Activated CD8-positive, alpha-beta T cell treated with anti-CD3 and anti-CD28 coated beads, Interleukin-2, amount 10 ng/mL, durations not matched to agents 7 days and 5 days (primary cell): ENCODE measurements around the gene MAPK11. TPM values are rescaled to one million over a fixed set of nuclear protein-coding genes. Genes with fewer than 3 reads are reported as not detected.

Experiments
- ATAC-seq: fragments of 150-1000 bp; cut with Tn5 transposase; one replicate; pipeline ENCODE4 v1.10.0; 2021; ENCODE audit warnings: moderate library complexity
- CTCF ChIA-PET: fragments of 350-600 bp; sonication (Branson Sonifier 250); formaldehyde crosslinking; loops from one replicate; lab custom pipeline; 2021; ENCODE audit warnings: antibody characterized with exemption; lab: Charles Lee
- POLR2A ChIA-PET: fragments of 350-600 bp; sonication (Branson Sonifier 250); formaldehyde crosslinking; loops from one replicate; lab custom pipeline; 2021; ENCODE audit warnings: antibody characterized with exemption; lab: Charles Lee
- DNase-seq: peaks from one replicate; pipeline ENCODE4 v3.0.0-alpha.2; 2020
- H3K27ac Mint-ChIP-seq: one replicate; pipeline ENCODE4 v1.8.0; 2021; ENCODE audit warnings: mild to moderate bottlenecking, mixed read lengths
- H3K27me3 Mint-ChIP-seq: one replicate; pipeline ENCODE4 v1.8.0; 2021; ENCODE audit warnings: low read depth, mixed read lengths
- H3K36me3 Mint-ChIP-seq: one replicate; pipeline ENCODE4 v1.8.0; 2021; ENCODE audit warnings: low read depth, mixed read lengths
- H3K4me1 Mint-ChIP-seq: one replicate; pipeline ENCODE4 v1.8.0; 2021; ENCODE audit warnings: low read depth, mixed read lengths
- H3K4me3 Mint-ChIP-seq: one replicate; pipeline ENCODE4 v1.8.0; 2021; ENCODE audit warnings: mild to moderate bottlenecking, mixed read lengths
- H3K9me3 Mint-ChIP-seq: one replicate; pipeline ENCODE4 v1.8.0; 2022; ENCODE audit warnings: mixed read lengths; ENCODE audit not compliant: insufficient read depth
- total RNA-seq, 2 experiments: library from RNA; stranded (reverse); gene quantifications; one replicate each; pipeline ENCODE4 v1.2.3, GENCODE V29; 2021

The MAPK11 gene
- total RNA-seq = 10 to 100 TPM; 10.4 to 11.8 TPM

GRCh38 chr22:50269970-50270665 lies at the start of gene MAPK11:
TSS of gene MAPK11 (minus strand) at chr22:50270380. CDS start at chr22:50270292, 88 bp downstream.
- H3K9me3 Mint-ChIP-seq = no peaks in the 10 kb centered on the region
- ChIA-PET POLR2A (no interaction called here), CTCF (no interaction called here)
- peak within 1 kb of the TSS; percentile 69 for H3K4me3 Mint-ChIP-seq
- H3K4me1 Mint-ChIP-seq = peaks cover 23% of the 10 kb centered on the region
- peak; percentile 78 for DNase-seq
- H3K27me3 Mint-ChIP-seq = peaks cover 8% of the 10 kb centered on the region
- peak; percentile 57 for ATAC-seq
- H3K27ac Mint-ChIP-seq = peak within 1 kb of the TSS; percentile 39
- H3K36me3 Mint-ChIP-seq = peaks cover 3% of the 10 kb centered on the region

GRCh38 chr22:50319503-50319951 lies 49.3 kb upstream of the MAPK11 start:
- CTCF ChIA-PET = no interaction called here
- peaks cover 11% of the 10 kb centered on the region for H3K4me1 Mint-ChIP-seq
- no peaks in the 10 kb centered on the region for H3K9me3 Mint-ChIP-seq
- no peaks in the 10 kb centered on the region for H3K36me3 Mint-ChIP-seq
- POLR2A ChIA-PET = interaction anchor here (0.9 to 1.3 kb wide), 2 partner anchors 9 to 75 kb away, joined by 3 to 4 read pairs; partner anchors contain the start of gene TUBGCP6
- no peak overlapping the region for H3K4me3 Mint-ChIP-seq
- H3K27ac Mint-ChIP-seq = no peak overlapping the region
- peaks cover 2% of the 10 kb centered on the region for H3K27me3 Mint-ChIP-seq
- ATAC-seq (no peak), DNase-seq (no peak)

GRCh38 chr22:50318698-50319411 lies 48.7 kb upstream of the MAPK11 start:
- POLR2A ChIA-PET = interaction anchor here (1.3 kb wide), 1 partner anchor 74 kb away, joined by 3 read pairs; the partner anchor contains the start of gene TUBGCP6

GRCh38 chr22:50318356-50318697 lies 48.1 kb upstream of the MAPK11 start:
- Mint-ChIP-seq H3K9me3 (no peaks in the 10 kb centered on the region), H3K4me1 (peaks cover 22% of the 10 kb centered on the region), H3K27me3 (no peaks in the 10 kb centered on the region), H3K4me3 (no peak overlapping the region), H3K36me3 (no peaks in the 10 kb centered on the region), H3K27ac (no peak overlapping the region)
- CTCF ChIA-PET = no interaction called here
- POLR2A ChIA-PET = no interaction called here
- ATAC-seq = no peak
- no peak for DNase-seq

More at GRCh38 chr22:50318698-50319411, 48.7 kb upstream of the MAPK11 start:
- peaks cover 18% of the 10 kb centered on the region for H3K4me1 Mint-ChIP-seq
- H3K9me3 Mint-ChIP-seq = no peaks in the 10 kb centered on the region
- ATAC-seq = no peak
- CTCF ChIA-PET = no interaction called here
- H3K27ac Mint-ChIP-seq = no peak overlapping the region
- no peaks in the 10 kb centered on the region for H3K27me3 Mint-ChIP-seq
- H3K4me3 Mint-ChIP-seq = no peak overlapping the region
- no peak for DNase-seq
- no peaks in the 10 kb centered on the region for H3K36me3 Mint-ChIP-seq

- ATAC-seq = no peak
- H3K36me3 Mint-ChIP-seq = no peaks in the 10 kb centered on the region
- POLR2A ChIA-PET = no interaction called here
Measured at GRCh38 chr22:50317674-50318073, 47.5 kb upstream of the MAPK11 start.

GRCh38 chr22:50317178-50317577 lies 47.0 kb upstream of the MAPK11 start:
- H3K9me3 Mint-ChIP-seq = no peaks in the 10 kb centered on the region
- no peaks in the 10 kb centered on the region for H3K36me3 Mint-ChIP-seq
- peaks cover 22% of the 10 kb centered on the region for H3K4me1 Mint-ChIP-seq
- ATAC-seq (no peak), DNase-seq (no peak)
- ChIA-PET CTCF (interaction anchor here (0.9 kb wide), 1 partner anchor 10 kb away, joined by 3 read pairs; no protein-coding TSS in a partner anchor), POLR2A (no interaction called here)
- H3K4me3 Mint-ChIP-seq = no peak overlapping the region
- no peak overlapping the region for H3K27ac Mint-ChIP-seq
- H3K27me3 Mint-ChIP-seq = no peaks in the 10 kb centered on the region

More at GRCh38 chr22:50317674-50318073, 47.5 kb upstream of the MAPK11 start:
- CTCF ChIA-PET = interaction anchor here (0.9 kb wide), 1 partner anchor 10 kb away, joined by 3 read pairs; no protein-coding TSS in a partner anchor
- Mint-ChIP-seq H3K27me3 (no peaks in the 10 kb centered on the region), H3K27ac (no peak overlapping the region), H3K4me1 (peaks cover 22% of the 10 kb centered on the region), H3K9me3 (no peaks in the 10 kb centered on the region), H3K4me3 (no peak overlapping the region)
- DNase-seq = no peak

GRCh38 chr22:50316114-50317065 lies 46.2 kb upstream of the MAPK11 start:
- no peak overlapping the region for H3K27ac Mint-ChIP-seq
- ATAC-seq (no peak), DNase-seq (no peak)
- H3K9me3 Mint-ChIP-seq = no peaks in the 10 kb centered on the region
- ChIA-PET POLR2A (interaction anchor here (1.7 kb wide), 1 partner anchor 9 kb away, joined by 6 read pairs; the partner anchor contains the start of gene PLXNB2), CTCF (interaction anchor here (1.6 to 3.1 kb wide), 3 partner anchors 11 to 44 kb away, joined by 6 to 18 read pairs (median 8); partner anchors contain the start of gene DENND6B)
- no peak overlapping the region for H3K4me3 Mint-ChIP-seq
- H3K4me1 Mint-ChIP-seq = peaks cover 22% of the 10 kb centered on the region
- H3K36me3 Mint-ChIP-seq = no peaks in the 10 kb centered on the region
- H3K27me3 Mint-ChIP-seq = no peaks in the 10 kb centered on the region

- Mint-ChIP-seq H3K27me3 (no peaks in the 10 kb centered on the region), H3K4me1 (peaks cover 22% of the 10 kb centered on the region)
- no peak for ATAC-seq
Measured at GRCh38 chr22:50315289-50316113, 45.3 kb upstream of the MAPK11 start.

GRCh38 chr22:50314455-50315288 lies 44.5 kb upstream of the MAPK11 start:
- DNase-seq = peak; percentile 90
- H3K4me1 Mint-ChIP-seq = peaks cover 22% of the 10 kb centered on the region
- peak overlapping the region; percentile 91 for H3K27ac Mint-ChIP-seq
- no peaks in the 10 kb centered on the region for H3K36me3 Mint-ChIP-seq
- H3K9me3 Mint-ChIP-seq = no peaks in the 10 kb centered on the region
- ChIA-PET POLR2A (interaction anchor here (0.6 to 2.0 kb wide), 11 partner anchors 7 to 622 kb away, joined by 3 to 7 read pairs (median 4); partner anchors contain the start of gene PLXNB2), CTCF (interaction anchor here (1.0 to 3.1 kb wide), 4 partner anchors 13 to 43 kb away, joined by 6 to 18 read pairs (median 7); partner anchors contain the start of gene DENND6B)
- H3K27me3 Mint-ChIP-seq = no peaks in the 10 kb centered on the region
- H3K4me3 Mint-ChIP-seq = peak overlapping the region; percentile 79
- peak; percentile 95 for ATAC-seq

More at GRCh38 chr22:50315289-50316113, 45.3 kb upstream of the MAPK11 start:
- ChIA-PET POLR2A (interaction anchor here (0.9 to 2.0 kb wide), 7 partner anchors 8 to 154 kb away, joined by 4 to 7 read pairs (median 6); partner anchors contain the start of gene PLXNB2), CTCF (interaction anchor here (1.0 to 3.1 kb wide), 4 partner anchors 12 to 43 kb away, joined by 6 to 18 read pairs (median 7); partner anchors contain the start of gene DENND6B)
- no peak for DNase-seq
- no peaks in the 10 kb centered on the region for H3K9me3 Mint-ChIP-seq
- H3K27ac Mint-ChIP-seq = peak overlapping the region; percentile 91
- no peaks in the 10 kb centered on the region for H3K36me3 Mint-ChIP-seq
- H3K4me3 Mint-ChIP-seq = peak overlapping the region; percentile 79
